GM23248 (cell line): ENCODE results near the gene KCNV2.

Experiments
- EZH2 ChIP-seq: fragments of 200-600 bp; sonication (generic); IDR thresholded peaks from 2 replicates; pipeline ENCODE4 v1.6.1; 2018; ENCODE audit warnings: antibody characterized with exemption, mild to moderate bottlenecking; ENCODE audit not compliant: insufficient read depth, poor library complexity, severe bottlenecking
- EZH2phosphoT487 ChIP-seq: fragments of 200-600 bp; sonication (generic); IDR thresholded peaks from 2 replicates; pipeline ENCODE4 v1.6.1; 2018; ENCODE audit warnings: antibody characterized with exemption, moderate library complexity, mild to moderate bottlenecking, low read depth; ENCODE audit not compliant: insufficient read depth

DNA sequence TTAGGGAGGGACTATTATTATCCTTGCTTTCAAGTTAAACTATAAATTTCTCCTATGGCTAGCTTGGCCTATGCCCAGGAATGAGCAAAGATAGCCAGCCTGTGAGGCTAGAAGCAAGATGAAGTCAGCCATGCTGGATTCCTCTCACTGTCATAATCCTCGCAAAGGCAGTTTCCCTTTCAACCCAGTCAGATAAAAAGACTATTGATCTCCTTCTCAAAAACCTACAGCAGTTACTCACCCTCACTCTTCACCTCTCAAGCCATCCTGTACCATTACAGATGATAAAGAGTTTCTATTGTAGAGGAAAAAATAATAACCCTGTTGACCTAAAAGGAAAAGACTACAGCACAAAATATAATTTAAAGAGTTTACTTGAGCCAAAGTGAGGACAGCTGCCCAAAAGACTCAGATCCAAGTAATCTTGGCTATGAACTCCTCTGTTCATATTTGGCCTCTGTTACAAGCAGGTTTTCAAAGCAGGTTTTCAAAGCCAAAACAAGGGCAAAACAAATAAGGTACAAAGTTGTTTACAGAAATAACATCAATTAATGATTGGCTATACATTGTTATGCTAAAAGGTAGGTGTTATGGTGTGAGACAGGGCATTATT is 41.7 kb downstream of the KCNV2 start:
- no peak for TF ChIP-seq EZH2phosphoT487
- no peak for TF ChIP-seq EZH2
